Erythroblast (primary cell): Measurements from ENCODE around the gene TMEM250.

ENCODE experiments used
- DNase-seq, 2 experiments: peaks; one replicate each; lab custom pipeline; 2025; lab: John Stamatoyannopoulos, UW
- GATA1 ChIP-seq: IDR thresholded peaks from 2 replicates; pipeline ENCODE4 v1.6.1; 2011; ENCODE audit warnings: low read depth, mild to moderate bottlenecking, control low read depth, low read length, moderate library complexity
- POLR2A ChIP-seq: IDR thresholded peaks from 2 replicates; pipeline ENCODE4 v1.6.1; 2011; ENCODE audit warnings: mild to moderate bottlenecking, low read length

The TMEM250 gene

DNA sequence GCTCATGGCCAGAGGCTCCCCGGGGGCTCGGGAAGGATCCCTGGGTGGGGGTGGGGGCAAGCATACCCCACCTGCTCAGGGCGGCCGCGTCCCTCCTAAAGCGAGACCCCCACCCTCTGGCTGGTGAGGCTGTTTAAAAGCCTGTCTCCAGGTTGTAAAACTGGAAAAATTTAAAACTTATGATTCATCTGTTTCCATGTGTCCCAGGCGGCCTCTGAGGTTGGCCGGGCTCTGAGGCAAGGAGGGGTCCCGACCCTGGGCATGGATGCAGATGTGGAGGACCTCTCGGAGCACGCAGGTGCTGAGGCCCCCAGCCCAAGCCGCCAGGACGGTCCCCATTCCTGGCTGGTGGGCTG, 24.2 kb upstream of the TMEM250 start:
- TF ChIP-seq GATA1: no peak
- no peak for TF ChIP-seq POLR2A

GRCh38 chr9:136142414-136142796, 23.7 kb upstream of the TMEM250 start:
- DNase-seq: no peak
- TF ChIP-seq GATA1 (no peak), POLR2A (no peak)

More for the DNA sequence above, 24.2 kb upstream of the TMEM250 start:
- DNase-seq: no peak

DNA sequence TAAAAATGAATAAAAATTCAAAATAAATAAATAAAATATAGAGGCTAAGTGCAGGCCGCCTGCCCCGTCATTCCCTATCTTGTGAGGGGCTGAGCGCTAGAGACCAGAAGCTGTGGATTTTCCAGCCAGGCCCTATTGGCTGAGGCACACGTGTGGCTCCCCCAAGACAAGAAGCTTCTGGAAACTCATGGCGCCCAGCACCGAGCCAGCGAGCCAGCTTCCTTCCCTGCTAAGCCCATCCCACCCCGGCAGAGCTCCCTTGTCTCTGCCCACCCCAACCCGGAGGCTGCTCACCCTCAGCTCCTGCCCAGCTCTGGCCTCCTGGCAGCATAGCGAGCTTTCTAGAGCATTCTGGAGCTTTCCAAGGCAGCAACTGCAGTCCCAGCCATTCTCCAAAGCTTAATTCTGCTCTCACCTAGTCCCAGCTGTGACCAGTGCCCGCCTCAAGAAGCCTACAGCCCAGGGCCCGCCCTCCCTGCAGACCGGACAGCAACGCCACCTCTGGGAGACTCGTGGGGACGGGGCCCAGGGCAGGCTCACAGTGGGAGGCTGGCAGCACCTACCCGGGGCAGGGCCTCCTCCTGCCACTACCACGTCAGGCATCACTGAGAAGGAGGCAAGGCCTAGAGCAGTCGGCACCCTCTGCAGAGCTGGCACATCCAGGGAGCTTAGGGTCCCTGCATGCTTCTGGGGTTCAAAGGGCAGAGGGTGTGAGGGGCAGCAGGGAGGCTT, 23.2 kb upstream of the TMEM250 start:
- DNase-seq: no peak
- TF ChIP-seq POLR2A (no peak), GATA1 (no peak)

DNA sequence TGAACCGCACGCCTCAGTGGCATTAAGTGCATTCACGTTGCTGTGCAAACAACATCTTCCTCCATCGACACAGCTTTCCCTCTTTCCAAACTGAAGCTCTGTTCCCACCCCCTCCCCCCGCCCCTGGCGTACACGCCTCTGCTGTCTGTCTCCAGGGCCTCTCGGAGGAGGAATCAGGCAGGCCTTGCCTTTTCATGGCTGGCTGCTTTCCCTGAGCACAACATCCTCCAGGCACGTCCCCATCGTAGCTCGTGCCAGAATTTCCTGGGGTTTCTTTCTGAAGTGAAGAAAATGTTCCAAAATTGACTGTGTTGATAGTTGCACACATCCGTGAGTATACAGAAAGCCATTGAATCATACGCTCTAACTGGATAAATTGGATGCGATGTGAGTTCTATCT, 22.3 kb upstream of the TMEM250 start:
- TF ChIP-seq POLR2A (no peak), GATA1 (no peak)
- DNase-seq: no peak

DNA sequence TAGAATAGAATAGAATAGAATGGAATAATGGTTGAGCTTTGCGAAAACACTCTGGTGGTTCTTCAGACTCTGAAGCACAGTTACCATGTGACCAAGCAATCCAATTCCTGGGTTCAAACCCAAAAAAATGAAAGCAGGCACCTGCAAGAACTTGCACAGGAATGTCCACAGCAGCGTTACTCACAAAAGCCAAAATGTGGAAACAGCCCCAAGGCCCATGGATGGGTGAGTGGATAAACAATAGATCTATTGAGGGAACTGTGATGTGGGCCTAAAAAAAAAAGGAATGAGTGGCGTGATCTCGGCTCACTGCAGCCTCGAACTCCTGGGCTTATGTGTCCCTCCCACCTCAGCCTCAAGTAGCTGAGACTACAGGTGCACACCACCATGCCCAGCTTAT, 21.4 kb upstream of the TMEM250 start:
- TF ChIP-seq POLR2A (no peak), GATA1 (no peak)
- DNase-seq: no peak

DNA sequence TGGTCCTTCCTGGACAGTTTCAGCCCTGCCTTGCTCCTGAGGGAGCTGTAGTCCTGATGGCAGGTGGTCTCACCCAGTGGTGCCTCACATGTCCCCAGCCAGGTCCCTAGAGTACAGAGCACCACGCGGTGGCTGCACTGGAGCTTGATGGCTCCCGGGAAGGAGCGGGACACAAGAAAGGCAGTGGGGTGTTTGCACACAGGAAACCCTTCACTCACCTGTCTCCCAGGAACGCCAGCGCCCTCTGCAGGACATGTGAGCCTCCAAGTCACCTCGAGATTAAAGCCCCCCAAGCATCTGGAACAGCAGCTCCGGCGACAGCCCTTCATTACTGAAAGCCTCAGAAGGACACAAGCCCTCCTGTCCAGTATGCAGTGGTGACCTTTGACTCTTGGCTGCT, 19.9 kb upstream of the TMEM250 start:
- peak; percentile 61 to 75 for DNase-seq
- TF ChIP-seq GATA1 (no peak), POLR2A (no peak)

- no peak for DNase-seq
- TF ChIP-seq POLR2A (no peak), GATA1 (no peak)
These were observed 18.9 kb upstream of the TMEM250 start for GRCh38 chr9:136137321-136138265.

DNA sequence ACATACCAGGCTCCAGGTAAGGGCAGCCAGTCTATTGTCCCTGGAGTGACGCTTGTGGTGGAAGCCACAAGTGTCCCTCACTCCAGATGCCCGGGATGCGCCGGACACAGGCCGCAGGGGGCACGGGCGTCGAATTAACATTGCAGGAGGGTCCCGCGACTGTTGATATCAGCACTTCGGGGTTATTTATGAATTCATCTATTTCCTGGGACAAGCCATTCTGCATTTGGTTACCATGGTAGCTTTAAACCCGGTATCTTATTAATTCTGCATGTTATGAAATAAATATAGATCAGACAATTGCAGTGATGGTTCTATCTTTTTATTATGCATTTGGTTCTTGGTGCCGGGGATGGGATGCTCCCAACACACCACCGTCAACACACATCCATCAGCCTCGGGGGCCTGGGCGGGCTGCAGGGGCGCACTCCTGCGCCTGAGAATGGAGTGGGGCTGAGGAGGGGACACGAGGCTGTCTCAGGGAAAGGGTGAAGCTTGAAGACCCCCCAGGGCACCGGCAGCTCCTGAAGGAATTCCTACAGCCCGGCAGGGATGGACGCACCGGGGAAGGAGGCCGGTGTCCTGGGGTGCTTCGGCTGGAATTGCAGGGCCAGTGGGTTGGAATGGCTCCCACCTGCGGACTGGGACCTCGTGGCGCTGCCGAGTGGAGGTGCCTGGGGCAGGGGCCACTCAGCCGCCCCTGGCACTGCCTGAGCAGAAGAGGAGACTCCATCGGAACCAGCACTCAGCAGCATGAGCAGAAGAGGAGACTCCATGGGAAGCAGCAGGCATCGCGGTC, 17.7 kb upstream of the TMEM250 start:
- no peak for DNase-seq
- TF ChIP-seq GATA1 (no peak), POLR2A (no peak)

GRCh38 chr9:136135326-136136126, 16.9 kb upstream of the TMEM250 start:
- no peak for DNase-seq

GRCh38 chr9:136133959-136134484, 15.3 kb upstream of the TMEM250 start:
- TF ChIP-seq GATA1 (no peak), POLR2A (no peak)
- DNase-seq: no peak

More at GRCh38 chr9:136135326-136136126, 16.9 kb upstream of the TMEM250 start:
- TF ChIP-seq GATA1 (no peak), POLR2A (no peak)

DNA sequence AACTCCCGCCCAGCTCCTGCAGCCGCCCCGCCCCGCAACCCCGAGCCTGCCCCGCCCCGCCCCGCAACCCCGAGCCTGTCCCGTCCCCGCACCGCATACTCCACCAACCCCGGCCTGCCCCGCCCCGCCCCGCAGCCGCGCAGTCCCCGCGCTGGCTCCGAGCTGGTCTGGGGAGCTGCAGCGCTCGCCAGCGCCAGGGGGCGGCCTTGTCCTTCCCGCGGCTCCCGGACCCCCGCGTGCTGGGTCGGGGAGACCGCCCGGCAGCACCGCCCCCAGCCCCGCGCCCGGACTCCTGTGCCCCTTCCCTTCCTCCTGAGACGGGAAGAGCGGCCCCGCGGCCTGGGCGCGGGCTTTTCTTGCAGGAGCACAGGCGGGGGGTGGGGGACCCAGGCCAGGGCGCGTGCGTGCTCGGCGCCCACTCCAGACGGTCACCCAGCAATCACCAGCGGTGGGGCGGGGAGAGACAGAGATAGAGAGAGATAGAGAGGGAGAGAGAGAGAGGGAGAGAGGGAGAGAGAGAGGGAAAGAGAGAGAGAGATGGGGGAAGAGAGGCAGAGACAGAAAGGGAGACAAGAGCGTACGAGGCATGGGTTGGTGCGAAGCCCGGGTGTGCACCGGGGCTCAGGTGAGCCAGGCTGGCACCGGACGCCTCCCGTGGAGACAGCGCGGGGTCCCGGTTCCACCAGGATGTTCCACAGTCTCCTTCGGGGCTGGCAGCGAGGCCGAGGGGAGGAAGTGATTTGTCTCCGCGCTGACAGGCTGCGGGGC, 14.7 kb upstream of the TMEM250 start:
- TF ChIP-seq GATA1 (no peak), POLR2A (no peak)
- peak; percentile 58 to 60 for DNase-seq

- no peak for TF ChIP-seq POLR2A
- TF ChIP-seq GATA1: no peak
- DNase-seq: no peak
These were observed 13.9 kb upstream of the TMEM250 start for GRCh38 chr9:136132512-136133050.
